Liver (tissue), 3 donors: Measurements from ENCODE around the gene BMP10.

Source experiments
- FOXA1 ChIP-seq: IDR thresholded peaks from 2 replicates; pipeline ENCODE4 v1.6.1; 2016; ENCODE audit warnings: antibody characterized with exemption
- GABPA ChIP-seq, 2 donors: IDR thresholded peaks in 1 of 2; conservative IDR thresholded peaks in 1 of 2; 2 replicates each; pipeline ENCODE4 v1.6.1; 2016; ENCODE audit warnings: antibody characterized with exemption in 2 of 2, mild to moderate bottlenecking in 1 of 2, moderate library complexity in 1 of 2
- HNF4A ChIP-seq, 2 donors: conservative IDR thresholded peaks; 2 replicates each; pipeline ENCODE4 v1.6.1; 2016; ENCODE audit warnings: antibody characterized with exemption in 2 of 2, mild to moderate bottlenecking in 2 of 2
- JUND ChIP-seq, 2 donors: IDR thresholded peaks; 2 replicates each; pipeline ENCODE4 v1.6.1; 2016; ENCODE audit warnings: antibody characterized with exemption in 2 of 2
- NR2F2 ChIP-seq: IDR thresholded peaks from 2 replicates; pipeline ENCODE4 v1.6.1; 2016; ENCODE audit warnings: antibody characterized with exemption
- RAD21 ChIP-seq, 2 donors: IDR thresholded peaks; 2 replicates each; pipeline ENCODE4 v1.6.1; 2016; ENCODE audit warnings: antibody characterized with exemption in 2 of 2, mild to moderate bottlenecking in 2 of 2
- RXRA ChIP-seq, 2 donors: IDR thresholded peaks; 2 replicates each; pipeline ENCODE4 v1.6.1; 2017 to 2018; ENCODE audit warnings: antibody characterized with exemption in 2 of 2, mild to moderate bottlenecking in 1 of 2
- TAF1 ChIP-seq: conservative IDR thresholded peaks from 2 replicates; pipeline ENCODE4 v1.6.1; 2016; ENCODE audit warnings: antibody characterized with exemption, mild to moderate bottlenecking
- YY1 ChIP-seq: IDR thresholded peaks from 2 replicates; pipeline ENCODE4 v1.6.1; 2016; ENCODE audit warnings: antibody characterized with exemption, mild to moderate bottlenecking
- TF ChIP-seq, protein P1 (sequence below): fragments of 150-350 bp; IDR thresholded peaks from 2 replicates; pipeline ENCODE4 v1.5.1; 2017; ENCODE audit warnings: improper control_type of control experiment, low read depth, low read length; ENCODE audit not compliant: missing input control
- TF ChIP-seq, protein P2 (sequence below): IDR thresholded peaks from 2 replicates; pipeline ENCODE4 v1.6.1; 2016; ENCODE audit warnings: antibody characterized with exemption, mild to moderate bottlenecking
- TF ChIP-seq, protein P3 (sequence below): IDR thresholded peaks from 2 replicates; pipeline ENCODE4 v1.6.1; 2016; ENCODE audit warnings: antibody characterized with exemption
- TF ChIP-seq, protein P4 (sequence below): IDR thresholded peaks from 2 replicates; pipeline ENCODE4 v1.6.1; 2016; ENCODE audit warnings: antibody characterized with exemption
- TF ChIP-seq, protein P5 (sequence below): IDR thresholded peaks from 2 replicates; pipeline ENCODE4 v1.6.1; 2016; ENCODE audit warnings: antibody characterized with exemption
- donor health status: healthy.
- donor health status: healthy.

DNA sequence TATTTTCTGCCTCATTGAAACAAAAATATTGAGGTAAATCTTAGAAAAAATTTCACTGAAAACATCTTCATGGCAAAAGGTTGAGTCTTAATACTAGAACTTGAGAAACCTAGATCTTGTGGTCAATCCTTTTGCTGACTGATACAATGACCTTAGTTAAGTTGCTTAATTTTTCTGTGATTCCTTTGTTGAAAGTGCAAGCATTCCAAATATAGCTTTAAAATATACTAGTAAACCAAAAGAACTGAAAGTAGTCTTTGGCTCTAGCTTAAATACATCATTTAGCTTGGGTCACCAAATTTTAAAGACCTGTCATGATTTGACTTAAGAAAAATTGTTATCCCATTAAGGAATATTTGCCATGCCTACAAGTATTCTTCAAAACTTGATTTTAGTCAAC, 16.7 kb downstream of the BMP10 start:
- TF ChIP-seq, protein P1, sequence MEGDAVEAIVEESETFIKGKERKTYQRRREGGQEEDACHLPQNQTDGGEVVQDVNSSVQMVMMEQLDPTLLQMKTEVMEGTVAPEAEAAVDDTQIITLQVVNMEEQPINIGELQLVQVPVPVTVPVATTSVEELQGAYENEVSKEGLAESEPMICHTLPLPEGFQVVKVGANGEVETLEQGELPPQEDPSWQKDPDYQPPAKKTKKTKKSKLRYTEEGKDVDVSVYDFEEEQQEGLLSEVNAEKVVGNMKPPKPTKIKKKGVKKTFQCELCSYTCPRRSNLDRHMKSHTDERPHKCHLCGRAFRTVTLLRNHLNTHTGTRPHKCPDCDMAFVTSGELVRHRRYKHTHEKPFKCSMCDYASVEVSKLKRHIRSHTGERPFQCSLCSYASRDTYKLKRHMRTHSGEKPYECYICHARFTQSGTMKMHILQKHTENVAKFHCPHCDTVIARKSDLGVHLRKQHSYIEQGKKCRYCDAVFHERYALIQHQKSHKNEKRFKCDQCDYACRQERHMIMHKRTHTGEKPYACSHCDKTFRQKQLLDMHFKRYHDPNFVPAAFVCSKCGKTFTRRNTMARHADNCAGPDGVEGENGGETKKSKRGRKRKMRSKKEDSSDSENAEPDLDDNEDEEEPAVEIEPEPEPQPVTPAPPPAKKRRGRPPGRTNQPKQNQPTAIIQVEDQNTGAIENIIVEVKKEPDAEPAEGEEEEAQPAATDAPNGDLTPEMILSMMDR, result no peak
- TF ChIP-seq, protein P2, sequence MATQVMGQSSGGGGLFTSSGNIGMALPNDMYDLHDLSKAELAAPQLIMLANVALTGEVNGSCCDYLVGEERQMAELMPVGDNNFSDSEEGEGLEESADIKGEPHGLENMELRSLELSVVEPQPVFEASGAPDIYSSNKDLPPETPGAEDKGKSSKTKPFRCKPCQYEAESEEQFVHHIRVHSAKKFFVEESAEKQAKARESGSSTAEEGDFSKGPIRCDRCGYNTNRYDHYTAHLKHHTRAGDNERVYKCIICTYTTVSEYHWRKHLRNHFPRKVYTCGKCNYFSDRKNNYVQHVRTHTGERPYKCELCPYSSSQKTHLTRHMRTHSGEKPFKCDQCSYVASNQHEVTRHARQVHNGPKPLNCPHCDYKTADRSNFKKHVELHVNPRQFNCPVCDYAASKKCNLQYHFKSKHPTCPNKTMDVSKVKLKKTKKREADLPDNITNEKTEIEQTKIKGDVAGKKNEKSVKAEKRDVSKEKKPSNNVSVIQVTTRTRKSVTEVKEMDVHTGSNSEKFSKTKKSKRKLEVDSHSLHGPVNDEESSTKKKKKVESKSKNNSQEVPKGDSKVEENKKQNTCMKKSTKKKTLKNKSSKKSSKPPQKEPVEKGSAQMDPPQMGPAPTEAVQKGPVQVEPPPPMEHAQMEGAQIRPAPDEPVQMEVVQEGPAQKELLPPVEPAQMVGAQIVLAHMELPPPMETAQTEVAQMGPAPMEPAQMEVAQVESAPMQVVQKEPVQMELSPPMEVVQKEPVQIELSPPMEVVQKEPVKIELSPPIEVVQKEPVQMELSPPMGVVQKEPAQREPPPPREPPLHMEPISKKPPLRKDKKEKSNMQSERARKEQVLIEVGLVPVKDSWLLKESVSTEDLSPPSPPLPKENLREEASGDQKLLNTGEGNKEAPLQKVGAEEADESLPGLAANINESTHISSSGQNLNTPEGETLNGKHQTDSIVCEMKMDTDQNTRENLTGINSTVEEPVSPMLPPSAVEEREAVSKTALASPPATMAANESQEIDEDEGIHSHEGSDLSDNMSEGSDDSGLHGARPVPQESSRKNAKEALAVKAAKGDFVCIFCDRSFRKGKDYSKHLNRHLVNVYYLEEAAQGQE, result no peak
- TF ChIP-seq RXRA (IDR thresholded peaks at IDR 0.05), result no peak
- TF ChIP-seq, protein P3, sequence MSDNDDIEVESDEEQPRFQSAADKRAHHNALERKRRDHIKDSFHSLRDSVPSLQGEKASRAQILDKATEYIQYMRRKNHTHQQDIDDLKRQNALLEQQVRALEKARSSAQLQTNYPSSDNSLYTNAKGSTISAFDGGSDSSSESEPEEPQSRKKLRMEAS, result no peak
- TF ChIP-seq YY1, result no peak
- TF ChIP-seq FOXA1, result no peak
- TF ChIP-seq RAD21 (IDR thresholded peaks at IDR 0.05), result no peak
- TF ChIP-seq JUND (IDR thresholded peaks at IDR 0.05), result no peak
- TF ChIP-seq GABPA (IDR thresholded peaks at IDR 0.05 in 1 of 2, conservative IDR thresholded peaks at IDR 0.05 in 1 of 2), result no peak
- TF ChIP-seq, protein P4, sequence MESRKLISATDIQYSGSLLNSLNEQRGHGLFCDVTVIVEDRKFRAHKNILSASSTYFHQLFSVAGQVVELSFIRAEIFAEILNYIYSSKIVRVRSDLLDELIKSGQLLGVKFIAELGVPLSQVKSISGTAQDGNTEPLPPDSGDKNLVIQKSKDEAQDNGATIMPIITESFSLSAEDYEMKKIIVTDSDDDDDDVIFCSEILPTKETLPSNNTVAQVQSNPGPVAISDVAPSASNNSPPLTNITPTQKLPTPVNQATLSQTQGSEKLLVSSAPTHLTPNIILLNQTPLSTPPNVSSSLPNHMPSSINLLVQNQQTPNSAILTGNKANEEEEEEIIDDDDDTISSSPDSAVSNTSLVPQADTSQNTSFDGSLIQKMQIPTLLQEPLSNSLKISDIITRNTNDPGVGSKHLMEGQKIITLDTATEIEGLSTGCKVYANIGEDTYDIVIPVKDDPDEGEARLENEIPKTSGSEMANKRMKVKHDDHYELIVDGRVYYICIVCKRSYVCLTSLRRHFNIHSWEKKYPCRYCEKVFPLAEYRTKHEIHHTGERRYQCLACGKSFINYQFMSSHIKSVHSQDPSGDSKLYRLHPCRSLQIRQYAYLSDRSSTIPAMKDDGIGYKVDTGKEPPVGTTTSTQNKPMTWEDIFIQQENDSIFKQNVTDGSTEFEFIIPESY, result no peak
- TF ChIP-seq TAF1, result no peak
- TF ChIP-seq, protein P5, sequence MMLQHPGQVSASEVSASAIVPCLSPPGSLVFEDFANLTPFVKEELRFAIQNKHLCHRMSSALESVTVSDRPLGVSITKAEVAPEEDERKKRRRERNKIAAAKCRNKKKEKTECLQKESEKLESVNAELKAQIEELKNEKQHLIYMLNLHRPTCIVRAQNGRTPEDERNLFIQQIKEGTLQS, result no peak
- TF ChIP-seq NR2F2, result no peak
- no peak for TF ChIP-seq HNF4A (conservative IDR thresholded peaks at IDR 0.05)
